GM18520 (cell line): Measurements from ENCODE around the gene GNAS.
"Not testable (repeated sequence)": the region's sequence is repeated elsewhere in the genome, so short reads cannot be mapped to it uniquely, and the experiment has no call there.

Source experiments
- ATAC-seq: cut with Tn5 transposase; IDR thresholded peaks from one replicate; pipeline ENCODE4 v1.9.1; 2021; ENCODE audit not compliant: unreplicated experiment

Gene GNAS

DNA sequence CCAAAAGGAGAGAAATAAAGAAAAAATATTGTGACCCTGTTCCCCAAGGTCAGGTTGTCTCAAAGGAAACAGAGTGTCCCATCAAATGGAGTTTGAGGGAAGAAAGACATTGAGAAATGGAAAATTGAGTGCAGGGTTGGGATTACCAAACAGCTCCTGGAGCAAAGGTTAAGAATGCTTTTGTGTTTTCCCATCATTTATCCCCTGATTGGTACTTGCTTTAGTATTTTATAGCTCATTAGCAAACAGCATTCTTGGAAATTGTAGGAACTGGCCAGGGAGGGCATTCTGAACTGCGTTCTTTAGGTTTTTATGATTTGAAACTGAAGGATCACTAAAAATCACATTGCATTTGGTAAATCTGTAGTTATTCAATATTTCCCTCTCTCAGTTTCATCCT is 69.5 kb downstream of the GNAS start:
- no peak for ATAC-seq

DNA sequence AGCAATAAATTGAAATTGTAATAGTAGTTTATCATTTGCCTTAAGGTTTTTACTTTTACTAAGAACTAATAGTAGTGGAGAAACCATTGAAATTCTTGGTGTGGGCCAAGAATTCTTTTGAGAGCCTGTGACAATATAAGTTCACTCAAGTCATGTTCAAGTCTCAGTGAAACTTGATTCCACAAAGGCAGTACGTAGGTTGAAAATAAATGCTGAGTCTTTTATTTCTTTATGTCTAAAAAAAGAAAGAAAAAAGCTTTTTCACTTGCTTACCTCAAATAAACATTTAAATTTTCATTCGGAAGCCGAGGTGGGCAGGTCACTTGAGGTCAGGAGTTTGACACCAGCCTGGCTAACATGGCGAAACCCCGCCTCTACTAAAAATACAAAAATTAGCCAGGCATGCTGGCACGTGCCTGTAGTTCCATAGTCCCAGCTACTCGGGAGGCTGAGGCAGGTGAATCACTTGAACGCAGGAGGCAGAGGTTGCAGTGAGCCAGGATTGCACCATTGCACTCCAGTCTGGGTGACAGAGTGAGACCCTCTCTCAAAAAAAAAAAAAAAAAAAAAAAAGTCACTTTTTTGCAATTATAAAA is 70.7 kb downstream of the GNAS start:
- ATAC-seq = no peak

DNA sequence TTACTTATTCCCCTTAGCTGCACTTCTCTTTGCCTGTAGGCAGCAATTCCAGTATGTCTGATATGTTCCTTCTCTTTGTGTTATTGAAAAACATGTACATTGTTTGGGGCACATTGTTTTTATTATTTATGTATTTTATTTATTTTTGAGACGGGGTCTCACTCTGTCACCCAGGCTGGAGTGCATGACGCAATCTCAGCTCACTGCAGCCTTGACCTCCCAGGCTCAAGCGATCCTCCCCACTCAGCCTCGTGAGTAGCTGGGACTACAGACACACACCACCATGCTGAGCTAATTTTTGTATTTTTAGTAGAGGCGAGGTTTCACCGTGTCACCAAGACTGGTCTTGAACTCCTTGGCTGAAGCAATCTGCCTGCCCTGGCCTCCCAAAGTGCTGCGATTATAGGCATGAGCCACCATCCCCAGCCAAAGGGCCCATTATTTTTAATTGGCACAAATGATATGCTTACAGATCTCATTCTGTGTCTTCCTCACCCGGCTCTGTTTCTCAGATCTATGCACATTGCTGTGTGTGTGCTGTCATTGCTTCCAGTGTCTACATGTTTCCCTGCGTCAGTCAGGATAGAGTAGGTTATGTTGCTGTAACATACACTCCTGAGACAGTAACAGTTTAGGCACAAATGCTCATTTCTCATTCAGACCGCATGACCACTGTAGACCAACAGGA is 74.4 kb downstream of the GNAS start:
- ATAC-seq = no peak

DNA sequence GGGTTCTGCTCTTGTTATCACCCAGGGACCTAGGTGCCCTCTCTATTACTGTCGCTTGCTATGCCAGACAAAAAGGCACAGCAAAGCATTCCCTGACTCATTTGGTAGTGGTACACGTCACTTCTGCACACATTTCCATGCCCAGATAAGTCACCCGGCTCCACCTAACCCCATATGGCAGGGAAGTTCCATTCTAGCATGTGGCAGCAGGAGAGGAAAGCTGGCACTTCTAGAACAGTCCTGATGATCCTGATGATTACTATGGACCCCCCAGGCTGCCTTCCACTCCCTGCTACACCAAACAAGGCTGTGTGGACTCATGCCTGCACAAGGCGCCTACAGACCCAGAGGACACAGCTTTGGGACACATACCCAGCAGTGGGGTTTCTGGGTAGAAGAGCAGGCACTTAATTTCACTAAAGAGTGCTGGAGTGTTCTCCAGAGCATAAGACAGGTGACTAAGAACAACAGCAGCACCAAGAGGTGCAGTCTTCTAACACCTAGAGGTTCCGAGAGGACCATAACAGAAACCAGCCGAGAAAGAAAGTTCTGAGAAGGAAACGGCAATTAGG is 75.1 kb downstream of the GNAS start:
- ATAC-seq = no peak

DNA sequence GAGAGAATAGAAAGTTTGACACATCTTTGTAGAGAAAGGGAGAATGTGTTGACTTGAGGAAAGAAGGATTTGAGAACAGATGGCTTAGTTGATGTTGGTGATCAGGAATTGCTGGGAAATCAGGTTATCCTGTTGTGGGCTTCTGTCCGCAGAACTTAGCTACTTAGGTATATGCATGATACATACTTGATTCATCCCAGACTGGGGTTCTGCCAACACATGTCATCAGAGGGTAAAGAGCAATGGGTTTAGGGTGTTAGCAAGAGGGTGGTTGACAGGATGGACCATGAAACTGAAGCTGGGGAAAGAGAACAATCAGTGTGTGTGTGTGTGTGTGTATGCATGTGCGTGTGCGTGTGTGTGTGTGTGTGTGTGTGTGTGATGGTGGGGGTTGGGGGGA is 78.0 kb downstream of the GNAS start:
- ATAC-seq = no peak

DNA sequence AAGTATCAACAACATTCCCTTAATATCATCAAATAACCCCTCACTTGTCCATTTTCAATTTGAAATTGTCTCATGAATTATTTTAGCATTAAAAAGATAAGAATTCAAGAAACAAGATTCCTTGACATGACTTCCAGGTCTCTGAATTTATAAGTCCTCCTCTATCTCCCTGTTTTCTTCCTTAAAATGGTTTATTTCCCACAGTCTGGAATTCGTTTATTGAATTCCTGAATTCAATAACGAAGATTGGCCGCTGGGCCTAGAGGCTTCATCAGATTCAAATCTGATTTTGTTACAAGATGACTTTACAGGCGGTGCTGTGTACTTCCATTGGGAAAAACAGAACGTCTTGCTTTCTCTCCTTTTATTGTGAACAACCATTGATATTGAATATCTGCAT is 79.7 kb downstream of the GNAS start:
- no peak for ATAC-seq

DNA sequence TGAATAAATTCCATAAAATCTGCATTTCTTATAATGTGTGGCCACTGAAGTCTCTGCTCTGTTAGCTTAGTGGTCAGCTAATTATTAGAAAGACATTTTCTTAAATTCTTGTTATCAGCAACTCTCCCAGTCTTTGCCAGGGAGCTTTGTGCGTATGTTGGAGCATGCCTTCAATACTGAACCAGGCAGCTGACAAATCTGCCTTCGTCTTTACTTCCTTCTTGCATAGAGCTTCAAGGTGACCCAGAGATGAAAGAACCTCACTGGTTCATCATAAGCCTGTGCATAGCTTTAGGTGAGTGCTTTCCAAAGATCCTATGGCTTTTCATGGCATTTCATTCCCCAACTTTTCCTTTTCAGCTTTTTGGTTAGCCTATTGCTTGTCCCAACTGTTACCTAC is 85.6 kb downstream of the GNAS start:
- ATAC-seq = no peak

DNA sequence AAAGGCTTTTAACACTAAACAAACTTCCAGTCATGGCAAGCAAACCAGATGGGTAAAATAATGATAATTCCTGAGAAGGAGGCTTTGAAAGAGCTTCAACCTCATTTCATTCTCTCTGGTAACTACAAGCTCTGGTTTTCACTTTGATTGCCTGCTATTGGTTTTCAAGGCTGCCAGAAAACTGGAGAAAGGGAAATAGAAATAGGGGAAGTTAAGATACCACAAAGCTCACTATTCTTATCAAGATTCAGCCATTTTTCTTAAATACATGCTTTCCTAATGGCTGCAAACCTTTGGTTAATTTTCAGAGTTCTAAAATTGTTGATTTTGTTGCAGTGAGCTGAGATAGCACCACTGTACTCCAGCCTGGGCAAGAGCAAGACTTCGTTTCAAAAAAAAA is 86.0 kb downstream of the GNAS start:
- ATAC-seq = no peak

DNA sequence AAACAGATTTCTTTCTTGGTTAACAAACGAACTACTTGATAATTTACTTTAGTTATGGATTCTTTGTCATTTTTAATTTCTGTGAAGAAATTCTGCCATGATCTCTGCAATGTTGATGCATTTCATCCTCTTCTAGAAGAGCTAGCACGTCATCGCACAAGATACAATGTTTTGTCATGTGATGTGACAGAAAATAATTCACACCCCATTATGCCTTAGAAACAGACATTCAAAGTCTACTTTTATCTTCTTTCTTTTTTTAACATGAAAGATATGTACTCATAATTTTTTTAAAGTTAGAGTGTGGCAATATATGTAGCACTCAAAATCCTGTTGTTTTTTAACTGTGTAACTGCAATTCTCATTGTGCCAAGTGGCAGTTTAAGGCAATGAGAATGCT is 89.0 kb downstream of the GNAS start:
- no peak for ATAC-seq

DNA sequence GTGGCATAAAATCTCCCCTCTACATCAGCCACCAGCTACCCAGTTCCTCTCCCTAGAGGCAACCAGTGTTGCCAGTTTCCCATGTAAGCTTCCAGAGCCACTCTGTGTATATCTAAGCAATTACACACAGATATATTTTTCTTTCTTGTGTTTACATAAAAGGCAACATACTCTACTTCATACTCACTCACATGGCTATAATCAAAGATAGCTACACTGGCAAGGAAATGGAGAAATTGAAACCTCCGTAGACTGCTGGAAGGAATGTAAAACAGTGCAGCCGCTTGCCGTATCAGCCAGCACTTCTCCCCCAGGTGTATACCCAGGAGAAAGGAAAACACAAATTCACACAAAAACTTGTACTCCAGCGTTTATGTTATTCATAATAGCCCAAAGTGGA is 90.0 kb downstream of the GNAS start:
- ATAC-seq = no peak

DNA sequence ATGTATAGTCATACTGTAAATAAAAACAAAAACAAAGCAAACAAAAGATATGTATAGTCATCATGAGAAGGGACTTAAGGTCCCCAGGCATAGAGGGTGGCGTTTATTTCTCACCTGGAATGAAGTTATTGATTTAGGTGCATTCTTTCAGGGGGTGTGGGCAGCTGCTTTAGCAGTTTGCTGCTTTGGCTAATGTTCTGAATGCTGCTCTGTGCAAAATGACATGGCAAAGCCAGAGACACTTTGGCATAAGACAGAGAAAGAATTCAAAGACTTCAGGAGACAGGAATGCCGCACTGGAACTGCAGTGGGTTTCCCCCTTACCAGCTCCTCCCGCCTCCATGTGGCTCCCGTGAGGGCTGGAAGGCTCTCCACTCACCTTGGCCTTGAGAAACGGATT is 92.1 kb downstream of the GNAS start:
- ATAC-seq = no peak

DNA sequence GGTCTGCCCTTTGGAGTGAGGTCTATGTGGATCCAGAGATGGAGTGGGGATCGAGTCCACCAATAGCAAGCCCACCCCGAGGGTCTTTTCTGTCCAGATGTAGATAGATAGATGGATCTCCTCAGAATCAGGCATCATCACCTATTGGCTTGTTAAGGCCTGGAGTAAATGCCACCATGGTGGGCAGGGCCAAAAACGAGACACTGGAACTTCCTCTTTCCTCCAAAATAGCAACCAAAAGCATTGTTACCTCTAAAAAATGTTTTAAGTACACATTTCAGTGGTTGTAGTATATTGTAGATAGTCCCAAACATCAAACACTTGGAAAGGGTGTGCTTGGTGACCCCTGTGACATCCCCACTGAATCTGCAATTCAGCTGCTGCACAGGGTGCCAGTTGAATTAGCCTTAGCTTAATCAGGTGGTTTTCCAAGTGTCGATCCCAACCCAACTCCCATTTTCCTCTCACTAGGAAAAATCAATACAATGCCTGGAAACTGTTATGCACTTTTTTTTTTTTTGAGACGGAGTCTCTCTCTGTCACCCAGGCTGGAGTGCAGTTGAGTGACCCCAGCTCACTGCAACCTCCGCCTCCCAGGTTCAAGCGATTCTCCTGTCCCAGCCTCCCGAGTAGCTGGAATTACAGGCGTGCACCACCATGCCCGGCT is 93.6 kb downstream of the GNAS start:
- no peak for ATAC-seq

DNA sequence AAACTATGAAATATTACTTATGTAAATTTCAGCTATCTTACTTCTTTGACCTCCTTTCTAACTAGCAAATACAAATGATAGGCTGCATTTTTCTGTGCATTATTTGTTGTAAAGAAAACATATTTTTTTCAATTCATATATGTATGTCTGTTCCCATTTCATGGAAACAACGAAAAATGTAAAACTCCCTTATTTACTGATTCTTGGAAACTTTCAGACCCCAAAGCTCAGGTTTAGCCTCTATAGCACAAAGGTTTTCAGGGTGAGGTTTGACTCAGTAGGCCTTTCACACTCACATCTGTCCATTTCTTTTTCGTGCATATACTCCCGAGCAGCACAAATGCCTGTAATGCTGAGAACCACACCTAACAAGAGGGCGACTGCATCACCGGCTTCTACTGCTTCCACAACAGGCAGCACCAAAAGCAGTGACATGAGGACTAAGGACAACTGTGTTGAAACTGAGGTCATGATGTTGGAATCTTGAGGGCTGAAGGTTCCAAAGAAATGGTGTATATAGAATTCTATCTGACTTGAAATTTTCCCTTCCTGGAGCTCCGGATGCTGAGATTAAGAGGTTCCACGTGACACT is 95.4 kb downstream of the GNAS start:
- not testable (repeated sequence) for ATAC-seq

DNA sequence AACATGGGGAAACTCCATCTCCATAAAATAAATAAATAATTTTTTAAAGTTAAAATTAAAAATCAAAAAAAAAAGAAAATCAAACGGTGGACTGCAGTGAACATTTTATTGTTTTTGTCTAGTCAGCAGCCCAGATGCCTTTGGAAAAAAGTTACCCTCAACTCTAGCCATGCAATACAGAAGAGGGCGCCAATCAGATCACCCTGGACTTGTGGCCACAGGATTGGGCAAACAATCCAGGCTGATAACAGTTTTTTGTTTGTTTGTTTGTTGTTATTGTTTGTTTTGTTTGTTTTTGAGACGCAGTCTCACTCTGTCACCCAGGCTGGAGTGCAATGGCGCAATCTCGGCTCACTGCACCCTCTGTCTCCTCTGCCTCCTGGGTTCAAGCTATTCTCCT is 98.1 kb downstream of the GNAS start:
- ATAC-seq = no peak

DNA sequence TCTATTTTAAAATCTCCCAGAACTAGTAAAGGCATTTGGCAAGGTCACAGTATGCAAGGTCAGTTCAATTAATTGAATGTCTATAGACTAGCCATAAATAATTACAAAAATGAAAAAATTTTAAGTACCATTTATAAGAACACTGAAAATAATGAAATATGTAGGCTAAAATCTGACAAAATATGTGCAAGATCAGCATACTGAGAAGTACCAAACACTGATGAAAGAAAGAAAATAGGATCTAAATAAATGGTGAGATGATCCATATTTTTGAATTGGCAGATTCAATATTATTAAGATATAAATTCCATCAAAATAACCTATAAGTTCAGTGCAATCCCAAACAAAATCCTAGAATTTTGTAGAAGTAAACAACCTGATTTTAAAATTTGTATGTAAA is 100.5 kb downstream of the GNAS start:
- no peak for ATAC-seq

DNA sequence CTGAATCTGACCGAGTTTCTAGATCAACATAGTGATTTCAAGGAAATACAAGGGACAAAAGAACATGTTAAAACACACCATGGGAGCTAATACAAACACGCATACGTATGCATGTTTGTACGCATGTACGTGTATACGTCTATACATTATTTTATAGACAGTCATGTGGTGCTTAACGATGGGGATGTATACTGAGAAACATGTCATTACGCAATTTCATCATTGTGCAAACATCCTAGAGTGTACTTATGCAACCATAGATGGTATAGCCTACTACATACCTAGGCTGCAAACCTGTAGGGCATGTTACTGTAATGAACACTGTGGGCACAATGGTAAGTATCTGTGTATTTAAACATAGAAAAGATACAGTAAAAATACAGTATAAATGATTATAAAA is 103.6 kb downstream of the GNAS start:
- no peak for ATAC-seq

DNA sequence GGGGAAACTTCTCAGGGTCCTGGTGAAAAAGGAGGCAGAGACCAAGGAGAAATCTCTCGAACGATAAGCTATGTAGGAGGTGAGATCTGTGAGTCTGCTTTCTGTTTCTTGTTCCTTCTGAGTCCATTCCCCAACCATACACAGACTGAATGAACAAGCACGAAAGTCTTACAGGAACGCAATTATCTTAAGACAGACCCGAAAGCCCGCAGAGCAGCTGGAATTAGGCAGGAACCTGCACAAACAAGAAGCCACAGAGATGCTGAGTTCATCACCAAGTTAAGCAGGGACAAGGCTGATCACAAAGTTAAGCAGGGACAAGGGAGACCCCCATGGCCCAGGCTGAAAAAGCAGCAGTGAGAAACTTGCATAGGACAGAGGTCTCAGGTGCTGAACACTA is 107.1 kb downstream of the GNAS start:
- ATAC-seq = no peak
